Tibial nerve (tissue), 3 donors: Measurements from ENCODE around the gene ZNF341.

ENCODE experiments used
- CTCF ChIP-seq, 5 experiments: fragments of 200-600 bp in 3 of 5; fragments of 450-650 bp in 2 of 5; sonication (generic) in 3 of 5; IDR thresholded peaks; one replicate each; pipeline ENCODE4 v1.5.1; 2016 to 2019; ENCODE audit warnings: antibody characterized with exemption in 5 of 5, mild to moderate bottlenecking in 3 of 5, moderate library complexity in 2 of 5
- POLR2A ChIP-seq, 2 donors: fragments of 450-650 bp; IDR thresholded peaks; one replicate each; pipeline ENCODE4 v1.6.1; 2017; ENCODE audit warnings: antibody characterized with exemption in 2 of 2, mild to moderate bottlenecking in 2 of 2, moderate library complexity in 2 of 2

- TF ChIP-seq POLR2A (IDR thresholded peaks at IDR 0.05), result no peak
- TF ChIP-seq CTCF (IDR thresholded peaks at IDR 0.05), result no peak
Observed at GRCh38 chr20:33835615-33836172, 103.9 kb downstream of the ZNF341 start.
